ENCODE measurements around the gene TMEM121B.

DNA sequence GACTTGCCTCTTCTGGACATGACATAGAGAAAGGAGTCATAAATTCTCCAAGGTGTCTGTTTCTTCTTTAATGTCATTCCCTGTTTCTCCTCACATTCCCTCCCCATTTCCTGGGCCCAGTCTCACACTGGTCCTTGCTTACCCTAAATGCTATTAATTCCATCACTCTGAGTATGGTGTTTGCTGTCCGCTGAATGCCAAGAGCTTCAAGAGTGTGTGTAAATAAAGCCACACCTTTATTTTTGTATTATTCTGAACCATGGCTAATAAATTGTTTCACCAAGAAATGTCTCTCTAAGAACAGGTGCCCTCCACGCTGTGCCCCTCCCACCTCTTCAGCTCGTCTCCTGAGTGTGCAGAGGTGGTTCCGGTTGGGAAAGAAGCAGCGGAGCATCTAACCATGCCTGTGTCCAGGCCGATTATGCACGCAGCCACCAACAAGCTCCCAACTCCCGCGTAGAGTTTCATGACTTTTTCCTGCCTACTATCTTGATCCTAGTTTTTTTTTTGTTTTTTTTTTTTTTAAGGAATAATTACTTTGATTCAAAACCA is 8.6 kb downstream of the TMEM121B start:
- TF ChIP-seq, protein P1, sequence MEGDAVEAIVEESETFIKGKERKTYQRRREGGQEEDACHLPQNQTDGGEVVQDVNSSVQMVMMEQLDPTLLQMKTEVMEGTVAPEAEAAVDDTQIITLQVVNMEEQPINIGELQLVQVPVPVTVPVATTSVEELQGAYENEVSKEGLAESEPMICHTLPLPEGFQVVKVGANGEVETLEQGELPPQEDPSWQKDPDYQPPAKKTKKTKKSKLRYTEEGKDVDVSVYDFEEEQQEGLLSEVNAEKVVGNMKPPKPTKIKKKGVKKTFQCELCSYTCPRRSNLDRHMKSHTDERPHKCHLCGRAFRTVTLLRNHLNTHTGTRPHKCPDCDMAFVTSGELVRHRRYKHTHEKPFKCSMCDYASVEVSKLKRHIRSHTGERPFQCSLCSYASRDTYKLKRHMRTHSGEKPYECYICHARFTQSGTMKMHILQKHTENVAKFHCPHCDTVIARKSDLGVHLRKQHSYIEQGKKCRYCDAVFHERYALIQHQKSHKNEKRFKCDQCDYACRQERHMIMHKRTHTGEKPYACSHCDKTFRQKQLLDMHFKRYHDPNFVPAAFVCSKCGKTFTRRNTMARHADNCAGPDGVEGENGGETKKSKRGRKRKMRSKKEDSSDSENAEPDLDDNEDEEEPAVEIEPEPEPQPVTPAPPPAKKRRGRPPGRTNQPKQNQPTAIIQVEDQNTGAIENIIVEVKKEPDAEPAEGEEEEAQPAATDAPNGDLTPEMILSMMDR (IDR thresholded peaks at IDR 0.05), result no peak
- no peak for TF ChIP-seq POLR2A (IDR thresholded peaks at IDR 0.05)
